WI38 (cell line): ENCODE data around the gene MEN1.

Experiments
- H3K4me3 ChIP-seq: 2 replicates; pipeline ENCODE4 v1.5.1; 2011; ENCODE audit warnings: low read depth, mild to moderate bottlenecking, control low read depth, low read length
- TF ChIP-seq, protein P1 (sequence below): IDR thresholded peaks from 2 replicates; pipeline ENCODE4 v1.5.1; 2012; ENCODE audit warnings: low read depth, mild to moderate bottlenecking, control low read depth, low read length

MEN1 gene

DNA sequence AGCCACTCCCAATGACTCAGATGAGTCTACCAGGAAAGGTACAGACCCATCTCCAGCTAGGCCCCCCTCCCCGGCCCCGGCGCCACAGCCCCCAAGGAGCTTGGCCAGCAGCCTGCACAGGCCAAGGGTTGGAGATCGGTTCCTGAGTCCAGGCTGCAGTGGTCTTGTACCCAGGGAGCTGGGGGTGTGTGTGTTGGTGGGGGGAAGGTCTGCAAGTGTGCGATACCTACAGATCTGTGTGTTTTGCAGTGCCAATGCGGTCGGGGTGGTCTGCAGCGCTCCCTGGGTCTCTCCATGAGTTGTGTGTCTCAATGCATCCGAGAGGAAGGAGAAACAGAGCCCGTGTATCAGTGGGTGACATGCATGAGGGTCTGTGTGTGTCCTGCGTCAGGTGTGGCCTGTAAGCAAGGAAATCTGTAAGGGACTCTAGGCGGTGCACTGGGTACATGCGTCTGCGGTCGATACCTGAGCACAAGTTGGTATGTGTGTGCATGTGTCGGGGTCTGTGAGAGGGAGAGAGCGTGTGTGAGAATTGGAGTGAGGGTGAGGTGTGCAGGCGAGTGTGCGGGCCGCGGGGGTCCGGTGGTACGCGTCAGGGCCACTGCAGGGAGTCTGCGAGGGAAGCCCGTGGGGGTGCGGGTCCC, 33.5 kb upstream of the MEN1 start:
- TF ChIP-seq, protein P1, sequence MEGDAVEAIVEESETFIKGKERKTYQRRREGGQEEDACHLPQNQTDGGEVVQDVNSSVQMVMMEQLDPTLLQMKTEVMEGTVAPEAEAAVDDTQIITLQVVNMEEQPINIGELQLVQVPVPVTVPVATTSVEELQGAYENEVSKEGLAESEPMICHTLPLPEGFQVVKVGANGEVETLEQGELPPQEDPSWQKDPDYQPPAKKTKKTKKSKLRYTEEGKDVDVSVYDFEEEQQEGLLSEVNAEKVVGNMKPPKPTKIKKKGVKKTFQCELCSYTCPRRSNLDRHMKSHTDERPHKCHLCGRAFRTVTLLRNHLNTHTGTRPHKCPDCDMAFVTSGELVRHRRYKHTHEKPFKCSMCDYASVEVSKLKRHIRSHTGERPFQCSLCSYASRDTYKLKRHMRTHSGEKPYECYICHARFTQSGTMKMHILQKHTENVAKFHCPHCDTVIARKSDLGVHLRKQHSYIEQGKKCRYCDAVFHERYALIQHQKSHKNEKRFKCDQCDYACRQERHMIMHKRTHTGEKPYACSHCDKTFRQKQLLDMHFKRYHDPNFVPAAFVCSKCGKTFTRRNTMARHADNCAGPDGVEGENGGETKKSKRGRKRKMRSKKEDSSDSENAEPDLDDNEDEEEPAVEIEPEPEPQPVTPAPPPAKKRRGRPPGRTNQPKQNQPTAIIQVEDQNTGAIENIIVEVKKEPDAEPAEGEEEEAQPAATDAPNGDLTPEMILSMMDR: no peak
- H3K4me3 ChIP-seq: no peak overlapping the region

DNA sequence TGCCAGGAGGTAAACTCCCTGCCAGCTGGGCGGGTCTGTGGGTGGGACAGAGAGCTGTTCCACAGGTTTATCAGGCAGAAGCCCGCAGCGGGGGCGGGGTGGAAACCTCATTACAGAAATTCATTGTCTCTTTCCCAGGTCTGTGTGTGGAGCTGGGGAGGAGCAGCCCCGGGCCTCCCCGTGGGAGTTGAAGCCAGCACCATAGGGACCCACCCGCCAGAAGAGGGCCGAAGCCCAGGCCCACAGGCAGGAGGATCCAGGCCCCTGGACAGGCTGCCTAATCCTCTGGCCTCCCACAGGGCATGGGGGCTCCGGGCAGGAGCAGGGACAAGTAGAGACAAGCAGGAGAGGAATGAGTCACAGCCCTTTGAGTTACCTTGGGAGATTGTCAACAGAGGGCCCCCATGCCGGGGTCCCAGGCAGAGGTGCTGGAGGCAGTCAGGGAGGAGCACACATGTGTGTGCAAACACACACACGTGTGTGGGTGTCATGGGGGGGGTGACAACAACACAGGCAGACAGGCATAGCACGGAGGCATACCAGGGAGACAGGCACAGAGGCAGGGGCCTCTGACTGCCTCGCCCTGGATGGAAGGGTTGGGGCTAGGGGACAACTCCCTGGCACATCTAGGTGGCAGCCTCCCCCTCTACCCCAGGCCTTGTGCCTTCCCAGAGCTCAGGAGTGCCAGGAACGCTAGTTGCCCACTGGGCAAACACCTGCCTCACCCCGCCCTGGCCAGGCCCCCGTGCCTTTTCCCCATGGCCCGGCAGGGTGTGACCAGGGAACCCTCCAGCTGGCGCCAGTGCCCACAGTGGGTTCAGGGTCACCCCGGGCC, 32.7 kb upstream of the MEN1 start:
- no peak overlapping the region for H3K4me3 ChIP-seq
- TF ChIP-seq, protein P1: no peak

DNA sequence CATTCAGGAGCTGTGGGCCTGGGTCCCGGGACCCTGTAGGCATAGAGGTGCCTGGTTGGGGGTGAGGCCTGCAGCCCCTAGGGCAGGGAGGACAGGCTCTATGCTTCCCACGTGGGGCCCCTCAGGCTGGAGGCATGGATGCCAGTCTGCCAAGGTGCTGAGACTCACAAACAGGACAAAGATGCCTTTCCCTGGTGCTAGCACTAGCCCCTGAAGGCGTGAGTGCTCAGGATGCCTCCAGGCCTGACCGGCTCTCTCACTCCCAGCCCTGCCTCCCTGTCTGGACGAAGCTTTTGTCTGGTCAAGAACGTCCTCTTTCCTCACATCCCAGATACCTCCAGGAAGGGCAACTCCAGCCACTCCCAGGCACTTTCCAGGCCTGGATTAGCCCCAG, 32.0 kb upstream of the MEN1 start:
- TF ChIP-seq, protein P1: no peak
- H3K4me3 ChIP-seq: no peak overlapping the region

DNA sequence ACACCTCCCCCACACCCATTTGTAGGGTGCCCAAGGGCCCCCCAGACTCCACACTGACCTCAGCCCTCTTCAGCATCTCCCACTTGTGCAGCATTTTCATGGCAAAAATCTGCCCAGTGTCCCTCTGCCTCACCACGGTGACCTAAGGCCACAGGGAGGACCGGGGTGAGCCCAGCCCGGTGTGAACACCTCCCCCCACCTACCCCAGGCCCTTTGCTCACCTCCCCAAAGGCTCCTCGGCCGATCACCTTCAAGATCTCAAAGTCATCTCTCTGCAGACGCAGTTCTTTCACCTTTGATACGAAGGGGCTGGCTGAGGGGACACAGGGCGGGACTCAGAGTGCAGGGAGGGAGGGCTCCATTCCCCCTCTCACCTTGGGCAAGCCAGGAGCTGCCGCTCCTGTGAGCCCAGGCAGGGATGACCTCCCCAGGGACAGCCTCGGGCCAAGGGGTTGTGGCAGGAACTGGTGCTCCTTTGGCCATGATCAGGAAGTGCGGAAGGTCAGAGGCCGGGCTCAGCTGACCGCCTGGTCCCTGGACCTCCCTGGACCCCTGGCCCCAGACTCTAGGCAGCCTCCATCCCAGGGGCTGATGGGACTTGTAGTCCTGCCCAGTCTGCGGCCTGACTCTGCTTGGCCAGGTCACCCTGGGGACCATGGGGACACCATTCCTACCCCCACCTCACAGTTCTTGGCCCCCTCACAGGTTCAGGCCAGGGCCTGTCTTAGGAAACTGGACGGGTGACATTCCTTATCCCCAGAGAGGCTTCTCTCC, 31.4 kb upstream of the MEN1 start:
- TF ChIP-seq, protein P1: no peak
- no peak overlapping the region for H3K4me3 ChIP-seq

DNA sequence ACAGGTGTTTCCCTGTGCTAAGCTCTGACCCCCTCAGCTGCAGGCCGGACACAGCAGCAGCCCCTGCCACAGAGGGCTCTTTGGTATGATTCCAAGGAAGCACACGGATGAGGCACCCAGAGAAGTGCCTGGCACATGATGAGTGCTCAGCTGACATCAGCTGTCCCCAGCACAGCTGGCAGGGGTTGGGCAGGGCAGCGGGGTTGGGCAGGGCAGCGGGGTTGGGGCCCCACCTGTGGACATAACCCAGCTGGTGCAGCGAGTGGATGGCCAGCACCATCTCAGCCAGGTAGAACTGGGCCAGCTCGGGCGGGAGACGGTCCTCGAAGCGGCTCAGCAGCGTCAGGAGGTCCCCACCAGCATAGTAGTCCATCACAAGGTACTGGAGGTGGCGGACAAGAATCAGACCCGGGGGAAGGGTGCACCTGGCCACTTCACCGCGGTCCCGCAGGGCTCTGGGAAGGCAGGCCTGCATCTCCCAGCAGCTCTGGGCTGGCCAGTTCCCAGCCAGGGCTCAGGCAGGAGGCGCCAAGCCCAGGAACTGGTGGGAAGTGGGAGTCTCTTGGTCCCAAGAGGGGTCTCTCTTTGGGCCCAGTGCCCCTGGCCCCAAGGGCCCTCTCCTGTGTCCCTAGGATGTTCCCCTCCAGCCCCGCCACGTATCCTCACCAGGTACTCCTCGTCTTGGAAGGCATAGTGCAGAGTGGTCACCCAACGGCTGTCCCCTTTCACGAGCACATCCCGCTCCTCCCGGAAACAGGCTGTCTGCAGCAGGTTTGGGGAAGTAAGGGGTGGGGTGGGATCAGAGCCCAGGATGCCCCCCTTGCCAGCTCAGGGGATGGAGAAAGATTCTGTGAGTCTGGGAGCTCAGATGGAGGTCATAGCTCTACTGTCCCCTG, 29.8 kb upstream of the MEN1 start:
- H3K4me3 ChIP-seq: no peak overlapping the region
- TF ChIP-seq, protein P1: no peak

DNA sequence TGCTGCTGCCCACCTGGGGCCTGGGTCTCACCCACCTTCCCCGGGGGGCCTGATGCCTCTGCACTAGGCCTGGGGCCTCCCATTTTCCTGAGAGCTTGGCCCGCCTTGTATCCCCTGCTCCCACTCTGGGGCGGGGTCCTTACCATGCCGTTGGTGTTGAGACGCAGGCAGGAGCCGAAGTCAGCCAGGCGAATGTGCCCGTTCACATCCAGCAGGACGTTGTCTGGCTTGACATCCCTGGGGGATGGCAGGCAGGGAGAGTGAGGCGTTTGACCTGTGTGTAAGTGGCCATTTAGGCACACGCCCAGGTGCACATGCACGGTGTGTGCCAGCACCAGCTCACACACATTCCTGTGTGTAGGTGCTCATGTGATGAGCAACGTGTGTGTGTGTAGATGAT, 29.0 kb upstream of the MEN1 start:
- no peak overlapping the region for H3K4me3 ChIP-seq
- TF ChIP-seq, protein P1: no peak
